Liver (tissue), 9 donors: ENCODE measurements around the gene IQSEC1. TPM values are rescaled to one million over a fixed set of nuclear protein-coding genes. Genes with fewer than 3 reads are reported as not detected.

ENCODE experiments used
- DNase-seq: peaks from one replicate; pipeline ENCODE4 v3.0.0-alpha.2; 2017; ENCODE audit warnings: low spot score
- H3K27ac ChIP-seq, 2 donors: one replicate each; pipeline ENCODE4 v1.7.0; 2013; ENCODE audit warnings: inconsistent platforms in 2 of 2, low read length in 2 of 2, control low read depth in 1 of 2, low read depth in 1 of 2, mild to moderate bottlenecking in 1 of 2
- H3K27me3 ChIP-seq, 4 donors: one replicate each; pipeline versions ENCODE4 v1.6.1 to v1.7.0; 2013; ENCODE audit warnings: low read length in 3 of 4, inconsistent platforms in 1 of 4, mild to moderate bottlenecking in 1 of 4, moderate library complexity in 1 of 4; ENCODE audit not compliant: control insufficient read depth in 4 of 4, insufficient read depth in 4 of 4
- H3K36me3 ChIP-seq, 4 donors: one replicate each; pipeline versions ENCODE4 v1.6.1 to v1.7.0; 2013; ENCODE audit warnings: low read length in 3 of 4, mild to moderate bottlenecking in 3 of 4, low read depth in 1 of 4, moderate library complexity in 1 of 4; ENCODE audit not compliant: control insufficient read depth in 4 of 4, insufficient read depth in 3 of 4
- H3K4me1 ChIP-seq, 4 donors: one replicate each; pipeline versions ENCODE4 v1.6.1 to v1.7.0; 2013; ENCODE audit warnings: low read length in 3 of 4, mild to moderate bottlenecking in 3 of 4, moderate library complexity in 1 of 4; ENCODE audit not compliant: control insufficient read depth in 4 of 4, insufficient read depth in 4 of 4
- H3K4me3 ChIP-seq, 3 donors: one replicate each; pipeline versions ENCODE4 v1.6.1 to v1.7.0; 2013; ENCODE audit warnings: low read length in 3 of 3, control low read depth in 1 of 3, low read depth in 1 of 3, mild to moderate bottlenecking in 1 of 3
- H3K9ac ChIP-seq, 2 donors: one replicate each; pipeline ENCODE4 v1.7.0; 2013; ENCODE audit warnings: low read length in 2 of 2, mild to moderate bottlenecking in 2 of 2, moderate library complexity in 2 of 2, control low read depth in 1 of 2, low read depth in 1 of 2
- H3K9me3 ChIP-seq, 4 donors: one replicate each; pipeline versions ENCODE4 v1.6.1 to v1.7.0; 2013; ENCODE audit warnings: low read length in 3 of 4; ENCODE audit not compliant: control insufficient read depth in 4 of 4
- CTCF ChIP-seq: fragments of 150-350 bp; IDR thresholded peaks from 2 replicates; pipeline ENCODE4 v1.5.1; 2017; ENCODE audit warnings: improper control_type of control experiment, low read depth, low read length; ENCODE audit not compliant: missing input control
- EGR1 ChIP-seq, 2 donors: IDR thresholded peaks; 2 replicates each; pipeline ENCODE4 v1.6.1; 2016 to 2018; ENCODE audit warnings: antibody characterized with exemption in 2 of 2, low read depth in 2 of 2
- FOXA1 ChIP-seq: IDR thresholded peaks from 2 replicates; pipeline ENCODE4 v1.6.1; 2016; ENCODE audit warnings: antibody characterized with exemption
- FOXA2 ChIP-seq: IDR thresholded peaks from 2 replicates; pipeline ENCODE4 v1.6.1; 2016; ENCODE audit warnings: antibody characterized with exemption
- GABPA ChIP-seq, 2 donors: IDR thresholded peaks in 1 of 2; conservative IDR thresholded peaks in 1 of 2; 2 replicates each; pipeline ENCODE4 v1.6.1; 2016; ENCODE audit warnings: antibody characterized with exemption in 2 of 2, mild to moderate bottlenecking in 1 of 2, moderate library complexity in 1 of 2
- HNF4A ChIP-seq, 2 donors: conservative IDR thresholded peaks; 2 replicates each; pipeline ENCODE4 v1.6.1; 2016; ENCODE audit warnings: antibody characterized with exemption in 2 of 2, mild to moderate bottlenecking in 2 of 2
- HNF4G ChIP-seq: IDR thresholded peaks from 2 replicates; pipeline ENCODE4 v1.6.1; 2016; ENCODE audit warnings: antibody characterized with exemption
- JUND ChIP-seq, 2 donors: IDR thresholded peaks; 2 replicates each; pipeline ENCODE4 v1.6.1; 2016; ENCODE audit warnings: antibody characterized with exemption in 2 of 2
- MAX ChIP-seq: IDR thresholded peaks from 2 replicates; pipeline ENCODE4 v1.6.1; 2016; ENCODE audit warnings: antibody characterized with exemption
- NR2F2 ChIP-seq: IDR thresholded peaks from 2 replicates; pipeline ENCODE4 v1.6.1; 2016; ENCODE audit warnings: antibody characterized with exemption
- RAD21 ChIP-seq, 2 donors: IDR thresholded peaks; 2 replicates each; pipeline ENCODE4 v1.6.1; 2016; ENCODE audit warnings: antibody characterized with exemption in 2 of 2, mild to moderate bottlenecking in 2 of 2
- RXRA ChIP-seq, 2 donors: IDR thresholded peaks; 2 replicates each; pipeline ENCODE4 v1.6.1; 2017 to 2018; ENCODE audit warnings: antibody characterized with exemption in 2 of 2, mild to moderate bottlenecking in 1 of 2
- SP1 ChIP-seq: IDR thresholded peaks from 2 replicates; pipeline ENCODE4 v1.6.1; 2018; ENCODE audit warnings: antibody characterized with exemption, mild to moderate bottlenecking
- TAF1 ChIP-seq: conservative IDR thresholded peaks from 2 replicates; pipeline ENCODE4 v1.6.1; 2016; ENCODE audit warnings: antibody characterized with exemption, mild to moderate bottlenecking
- ZBTB33 ChIP-seq: IDR thresholded peaks from 2 replicates; pipeline ENCODE4 v1.6.1; 2016; ENCODE audit warnings: antibody characterized with exemption
- WGBS: extraction: QIAGEN DNeasy Blood & Tissue Kit; methylation state at CpG from one replicate; pipeline ENCODE4 v1.1.7; 2013; 5-methylcytosine and 5-hydroxymethylcytosine counted together
- polyA plus RNA-seq, 2 donors: library from polyadenylated mRNA; stranded (reverse) in 1 of 2; unstranded in 1 of 2; fragments of 200-250 nt in 1 of 2; fragments of >200 nt in 1 of 2; fragmentation: Nextera tagmentation in 1 of 2; extraction: Ambion mirVana in 1 of 2; gene quantifications; one replicate each; pipeline versions ENCODE4 v1.2.1 to v1.2.3, GENCODE V29; 2013 to 2015
- total RNA-seq, 2 donors: library from RNA; depleted of rRNA; stranded (reverse); fragments of >200 nt; gene quantifications; one replicate each; pipeline ENCODE4 v1.2.3, GENCODE V29; 2014
- donor health status: healthy.
- donor health status: healthy.
- donor health status: healthy.
- donor health status: healthy.
- donor health status: healthy.

IQSEC1 gene
- total and polyA plus RNA-seq, 4 donors = 12.7 to 56.0 (median 36.2) TPM

GRCh38 chr3:12948891-12949711 is 124.1 kb downstream of the IQSEC1 start (continued):
- TF ChIP-seq CTCF (no peak), RXRA (IDR thresholded peaks at IDR 0.05) (no peak)

GRCh38 chr3:12948371-12948770 is 124.9 kb downstream of the IQSEC1 start:
- TF ChIP-seq ZBTB33 (no peak), MAX (no peak), EGR1 (IDR thresholded peaks at IDR 0.05; ENCODE audit: low read depth in 2 of 2) (no peak), HNF4A (conservative IDR thresholded peaks at IDR 0.05) (no peak), GABPA (IDR thresholded peaks at IDR 0.05 in 1 of 2, conservative IDR thresholded peaks at IDR 0.05 in 1 of 2) (no peak), TAF1 (no peak), CTCF (no peak)
- Histone ChIP-seq H3K4me3 (no peak overlapping the region), H3K9ac (no peak overlapping the region), H3K27ac (no peak overlapping the region), H3K9me3 (no peaks in the 10 kb centered on the region), H3K36me3 (no peaks in the 10 kb centered on the region), H3K4me1 (peaks cover 7 to 41% (median 22%) of the 10 kb centered on the region in 4 donors), H3K27me3 (no peaks in the 10 kb centered on the region)
- no peak for DNase-seq
- WGBS = 87% methylated on average over 7 of the region's 7 CpGs

- Histone ChIP-seq H3K27me3 (no peaks in the 10 kb centered on the region), H3K9me3 (no peaks in the 10 kb centered on the region), H3K4me1 (peaks cover 7 to 44% (median 24%) of the 10 kb centered on the region in 4 donors), H3K4me3 (no peak overlapping the region), H3K9ac (no peak overlapping the region), H3K27ac (no peak overlapping the region), H3K36me3 (no peaks in the 10 kb centered on the region)
- 74% methylated on average over 7 of the region's 7 CpGs for WGBS
- DNase-seq = peak; percentile 82
- TF ChIP-seq CTCF = no peak
- no peak for TF ChIP-seq ZBTB33
- no peak for TF ChIP-seq SP1
- no peak for TF ChIP-seq RAD21 (IDR thresholded peaks at IDR 0.05)
- no peak for TF ChIP-seq HNF4G
- TF ChIP-seq FOXA1 = no peak
- TF ChIP-seq JUND (IDR thresholded peaks at IDR 0.05) = no peak
- no peak for TF ChIP-seq NR2F2
- no peak for TF ChIP-seq FOXA2
- no peak for TF ChIP-seq EGR1 (IDR thresholded peaks at IDR 0.05; ENCODE audit: low read depth in 2 of 2)
- no peak for TF ChIP-seq MAX
Measured at GRCh38 chr3:12947504-12948369, 125.5 kb downstream of the IQSEC1 start.
